HG03095 (cell line): ENCODE results near the gene COL11A2.

Source experiments
- ATAC-seq: cut with Tn5 transposase; IDR thresholded peaks from one replicate; pipeline ENCODE4 v1.9.1; 2021; ENCODE audit warnings: moderate library complexity; ENCODE audit not compliant: unreplicated experiment

The COL11A2 gene

DNA sequence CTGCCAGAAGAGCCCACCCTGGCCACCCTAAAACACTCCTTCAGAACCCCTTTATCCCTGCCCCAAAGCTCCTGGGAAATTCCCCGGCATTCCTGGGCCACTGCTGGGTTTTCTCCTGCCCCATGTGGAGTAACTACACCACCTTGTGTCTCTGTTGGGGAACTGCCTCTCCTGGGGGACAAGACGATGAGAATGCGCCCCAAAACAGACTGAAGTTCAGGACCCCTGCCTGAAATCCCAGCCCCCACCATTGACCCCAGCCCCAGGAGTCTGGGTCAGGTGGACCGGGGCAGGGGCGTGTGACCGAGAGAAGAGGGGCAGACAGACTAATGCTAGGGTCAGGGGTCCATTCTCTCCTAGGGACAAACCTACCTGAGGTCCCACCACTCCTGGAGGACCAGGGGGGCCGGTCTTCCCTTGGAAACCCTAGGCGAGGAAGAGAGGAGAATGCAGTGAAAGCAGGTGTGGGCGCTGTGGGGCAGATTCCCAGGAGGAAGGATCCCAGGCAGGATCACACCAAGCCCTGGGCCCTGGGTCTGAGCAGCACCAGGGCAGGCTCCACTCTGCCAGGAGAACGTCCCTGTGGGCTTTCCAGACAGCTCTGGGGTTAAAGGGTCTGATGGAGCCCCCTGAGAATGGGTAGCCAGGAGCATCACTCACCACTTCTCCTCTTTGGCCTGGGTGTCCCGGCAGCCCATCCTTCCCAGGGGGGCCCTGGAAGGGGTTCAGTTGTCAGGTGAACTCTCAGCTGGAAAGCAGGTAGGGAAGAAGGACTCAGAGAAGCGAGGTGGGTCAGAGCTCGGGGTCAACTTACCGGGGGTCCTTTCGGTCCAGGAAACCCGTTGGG is 19.4 kb downstream of the COL11A2 start:
- no peak for ATAC-seq

DNA sequence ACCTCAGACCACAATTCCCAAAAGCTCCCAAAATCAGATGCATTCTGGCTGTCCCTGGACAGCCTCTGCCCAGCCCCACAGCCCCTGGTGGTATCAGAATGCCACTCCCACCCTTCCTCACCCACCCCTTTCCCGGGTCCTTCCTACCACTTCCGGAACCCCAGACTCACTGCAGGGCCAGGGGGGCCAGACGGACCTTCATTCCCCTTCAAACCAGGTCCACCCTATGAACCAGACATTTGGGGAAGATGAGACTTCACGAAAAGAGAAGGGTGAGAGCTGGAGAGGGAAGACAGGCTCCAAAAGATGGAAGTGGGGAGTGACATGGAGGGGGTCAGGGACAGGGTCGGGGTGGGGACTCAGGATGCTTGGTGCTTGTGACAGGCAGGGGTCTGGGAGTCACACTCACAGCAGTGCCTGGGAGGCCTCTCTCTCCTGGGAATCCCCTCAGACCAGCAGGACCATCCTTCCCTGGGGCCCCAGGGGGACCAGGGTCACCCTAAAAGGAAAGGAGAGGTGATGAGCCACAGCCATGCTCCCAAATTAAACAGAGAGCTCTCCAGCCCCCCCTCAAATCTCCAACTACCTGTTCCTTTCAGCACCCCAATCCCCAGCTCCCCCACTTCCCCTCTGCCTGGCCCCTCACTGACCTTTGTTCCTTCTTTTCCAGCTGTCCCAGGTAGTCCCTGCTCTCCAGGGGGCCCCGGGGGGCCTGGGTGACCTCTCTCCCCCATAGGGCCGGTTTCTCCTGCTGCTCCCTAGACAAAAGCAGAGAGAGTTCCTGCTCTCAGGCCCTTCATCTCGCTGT is 20.2 kb downstream of the COL11A2 start:
- no peak for ATAC-seq

DNA sequence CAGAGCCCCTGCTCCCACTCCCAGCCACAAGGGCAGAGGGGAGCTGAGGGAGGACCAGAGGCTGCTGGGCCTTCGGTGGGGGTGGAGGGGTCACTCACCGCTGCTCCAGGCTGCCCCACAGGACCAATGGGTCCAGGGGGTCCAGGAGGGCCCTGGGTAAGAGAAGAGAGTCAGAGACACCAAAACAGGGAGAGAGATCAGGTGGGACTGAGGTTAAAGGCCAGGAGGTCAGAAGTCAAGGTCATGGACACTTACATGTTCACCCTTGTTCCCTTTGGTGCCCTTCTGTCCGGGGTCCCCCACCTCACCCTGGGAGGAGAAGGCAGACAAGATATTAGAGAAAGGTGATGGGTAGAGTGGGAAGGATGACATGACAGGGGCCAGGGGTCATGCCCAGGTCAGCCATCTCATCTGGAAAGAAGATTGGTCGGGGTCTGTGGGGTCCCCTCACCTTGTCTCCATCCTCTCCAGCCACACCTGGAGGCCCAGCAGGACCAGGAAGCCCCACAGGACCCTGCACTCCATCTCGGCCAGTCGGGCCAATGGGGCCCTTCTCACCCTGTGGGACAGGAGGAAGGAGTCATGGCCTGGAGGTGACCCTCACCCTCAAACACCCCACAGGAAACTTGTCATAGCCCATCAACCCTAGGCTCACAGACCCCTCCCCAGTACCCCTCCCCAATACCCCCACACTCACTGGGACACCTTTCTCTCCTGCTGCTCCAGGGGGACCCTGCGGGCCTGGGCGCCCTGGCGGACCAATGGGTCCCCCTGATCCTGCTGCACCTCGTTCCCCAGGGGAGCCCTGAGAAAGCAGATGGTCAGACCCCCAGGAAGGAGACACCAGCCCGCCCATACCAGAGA is 21.0 kb downstream of the COL11A2 start:
- ATAC-seq = no peak

DNA sequence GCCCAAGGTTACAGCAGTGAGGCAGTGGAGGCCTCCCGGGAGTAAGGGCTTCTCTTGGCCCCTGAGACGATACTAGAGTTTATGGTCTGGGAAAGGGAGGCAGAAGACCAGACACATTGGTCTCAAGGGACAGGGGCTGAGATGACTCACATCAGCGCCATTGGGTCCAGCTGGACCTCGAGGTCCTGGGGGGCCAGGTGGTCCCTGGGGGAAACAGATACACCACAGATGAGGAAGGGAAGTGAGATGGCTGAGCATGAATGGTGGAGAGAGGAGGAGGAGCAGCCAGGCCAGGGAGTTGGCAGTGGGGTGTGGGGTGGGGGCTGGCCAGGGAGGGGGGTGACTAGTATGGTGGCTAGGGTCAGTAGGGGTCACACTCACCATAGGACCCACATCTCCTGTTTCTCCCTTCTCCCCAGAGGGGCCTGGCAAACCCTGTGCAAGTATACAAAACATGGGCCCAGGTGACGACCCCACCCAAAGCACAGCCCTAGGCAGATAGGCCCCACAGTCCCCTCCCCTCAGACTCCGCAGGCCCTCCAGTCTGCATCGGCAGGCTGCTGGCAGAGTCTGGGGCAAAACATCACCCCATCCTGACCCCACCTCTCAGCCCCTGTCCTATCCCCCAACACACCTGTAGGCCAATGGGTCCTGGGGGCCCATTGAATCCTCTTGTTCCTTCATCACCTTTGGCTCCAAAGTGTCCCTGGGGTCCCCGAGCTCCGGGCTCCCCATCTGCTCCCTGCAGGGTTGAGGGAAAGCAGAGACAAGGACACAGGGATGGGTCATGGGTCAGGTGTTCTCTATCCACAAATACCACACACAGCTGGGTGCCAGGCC is 21.9 kb downstream of the COL11A2 start:
- ATAC-seq = no peak

DNA sequence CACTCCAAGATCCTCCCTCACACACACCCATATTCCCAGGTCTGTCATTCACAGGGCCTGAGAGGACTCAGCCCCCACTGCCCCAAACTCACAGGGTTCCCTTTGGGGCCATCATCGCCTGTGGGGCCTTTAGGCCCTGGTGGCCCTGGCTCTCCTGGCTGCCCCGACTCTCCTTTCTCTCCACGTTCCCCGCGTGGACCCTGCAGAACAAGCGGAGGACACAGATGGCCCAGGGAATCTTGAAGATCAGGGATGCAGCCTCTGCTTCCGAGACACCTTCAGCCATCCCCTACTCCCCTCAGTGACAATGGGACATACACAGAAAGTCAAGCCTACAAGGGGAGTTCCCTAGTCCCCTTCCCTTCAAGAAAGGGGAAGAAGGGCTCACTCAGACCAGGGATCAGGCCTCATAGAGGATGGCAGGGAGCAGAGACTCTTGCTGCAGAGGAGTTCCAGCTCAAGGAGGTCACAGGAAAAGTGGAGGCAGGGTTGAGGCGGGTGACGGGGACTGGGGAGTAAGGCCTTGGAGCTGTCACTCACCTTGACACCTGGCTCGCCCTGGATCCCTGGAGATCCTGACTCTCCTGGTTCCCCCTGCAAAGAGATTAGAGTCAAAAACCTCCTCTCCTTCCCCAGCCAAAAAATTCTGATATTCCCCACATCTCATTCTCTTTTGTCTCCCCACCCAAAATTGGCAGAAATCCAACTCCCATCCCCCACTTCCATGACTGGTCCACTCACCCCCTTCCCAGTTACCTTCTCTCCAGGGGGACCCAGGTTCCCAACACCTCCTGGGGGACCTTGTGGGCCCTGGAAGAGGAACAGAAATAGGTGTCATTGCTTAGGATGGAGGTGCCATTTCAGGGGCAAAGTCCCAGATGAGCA is 22.7 kb downstream of the COL11A2 start:
- no peak for ATAC-seq

DNA sequence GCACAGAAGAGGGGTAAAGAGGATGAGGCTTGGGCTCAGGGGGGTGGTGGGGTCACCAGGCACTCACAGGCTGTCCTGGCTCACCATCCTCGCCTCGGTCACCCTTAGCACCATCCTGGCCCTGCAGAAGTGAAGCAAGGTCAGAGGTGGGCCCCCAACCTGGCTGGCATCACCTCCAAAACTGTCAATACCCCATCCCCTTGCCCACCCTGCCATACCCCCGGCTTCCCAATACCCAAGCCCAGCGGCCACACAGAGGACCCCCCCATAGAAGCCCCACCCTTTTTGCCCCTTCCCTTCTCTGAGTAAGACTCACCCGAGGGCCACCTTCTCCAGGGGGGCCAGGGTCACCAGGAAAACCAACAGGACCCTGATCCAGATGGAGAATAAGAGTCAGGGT is 23.6 kb downstream of the COL11A2 start:
- ATAC-seq = no peak

DNA sequence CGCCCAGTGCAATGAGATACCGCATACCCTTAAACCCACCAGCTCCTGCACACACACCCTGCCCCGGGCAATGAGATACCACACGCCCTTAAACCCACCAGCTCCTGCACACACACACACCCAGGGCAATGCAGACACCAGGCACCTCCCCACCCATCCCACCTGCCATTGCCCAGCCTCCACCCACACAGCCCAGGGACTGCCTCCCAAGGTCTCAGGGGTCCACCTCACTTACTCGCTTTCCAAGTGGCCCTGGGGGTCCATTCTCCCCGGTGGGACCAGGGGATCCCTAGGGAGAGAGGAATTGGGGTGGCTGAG is 24.0 kb downstream of the COL11A2 start:
- ATAC-seq = no peak

DNA sequence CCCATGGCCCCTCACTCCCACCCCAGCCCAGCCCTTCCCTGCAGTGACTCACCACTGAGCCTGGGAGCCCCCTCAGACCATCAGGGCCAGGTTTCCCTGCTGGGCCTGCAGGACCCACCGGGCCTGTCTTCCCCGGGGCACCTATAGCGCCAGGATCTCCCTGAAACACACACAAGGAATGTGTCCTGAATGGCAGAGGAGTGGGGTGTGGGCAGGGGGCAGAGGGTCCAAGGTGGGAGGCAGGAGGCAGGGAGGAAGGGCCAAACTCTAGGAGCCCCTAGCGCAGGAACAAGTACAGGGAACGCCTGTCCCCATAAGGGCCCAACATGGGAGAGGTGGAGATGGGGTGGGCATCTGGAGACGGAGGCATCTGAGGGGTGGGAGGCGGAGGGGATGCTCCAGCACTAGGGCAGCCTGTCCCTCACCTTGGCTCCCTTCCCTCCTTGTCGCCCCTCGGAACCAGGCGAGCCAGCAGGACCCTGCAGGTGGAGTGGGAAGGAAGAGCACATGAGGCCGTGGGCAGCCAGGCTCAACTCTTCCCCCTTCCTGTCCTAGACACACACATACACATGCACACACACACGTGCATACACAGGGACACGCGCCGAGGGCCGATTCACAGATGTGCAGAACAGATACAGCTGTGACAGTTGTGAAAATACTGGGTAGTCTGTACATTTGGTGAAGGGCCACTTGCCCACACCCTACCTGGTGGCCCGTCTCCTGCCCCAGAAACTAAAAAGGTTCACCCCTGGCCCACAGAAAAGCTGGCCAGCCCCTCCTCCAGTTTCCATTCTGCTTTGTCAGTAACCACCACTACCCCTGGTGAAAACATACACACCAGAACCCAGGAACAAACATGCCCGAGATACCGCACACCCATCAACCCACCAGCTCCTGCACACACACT is 24.6 kb downstream of the COL11A2 start:
- ATAC-seq = no peak

DNA sequence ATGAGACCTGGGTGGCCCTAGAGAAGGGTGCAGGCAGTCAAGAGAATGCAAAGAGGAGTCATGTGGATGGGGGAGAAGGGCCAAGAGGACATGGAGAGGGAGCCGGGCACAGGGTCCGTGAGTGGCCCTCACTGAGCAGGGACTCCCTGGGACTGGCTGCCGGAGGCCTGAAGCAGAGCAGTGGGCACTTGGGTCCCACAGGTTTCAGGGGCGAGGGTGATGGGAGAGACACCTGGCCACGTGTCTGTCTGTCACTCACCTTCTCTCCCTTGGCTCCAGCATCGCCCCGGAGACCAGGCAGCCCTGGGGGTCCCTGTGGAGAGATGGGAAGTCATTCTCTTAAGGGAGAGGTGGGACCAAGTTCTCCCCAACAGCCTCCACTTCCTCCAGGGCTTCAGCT is 25.5 kb downstream of the COL11A2 start:
- ATAC-seq = no peak

DNA sequence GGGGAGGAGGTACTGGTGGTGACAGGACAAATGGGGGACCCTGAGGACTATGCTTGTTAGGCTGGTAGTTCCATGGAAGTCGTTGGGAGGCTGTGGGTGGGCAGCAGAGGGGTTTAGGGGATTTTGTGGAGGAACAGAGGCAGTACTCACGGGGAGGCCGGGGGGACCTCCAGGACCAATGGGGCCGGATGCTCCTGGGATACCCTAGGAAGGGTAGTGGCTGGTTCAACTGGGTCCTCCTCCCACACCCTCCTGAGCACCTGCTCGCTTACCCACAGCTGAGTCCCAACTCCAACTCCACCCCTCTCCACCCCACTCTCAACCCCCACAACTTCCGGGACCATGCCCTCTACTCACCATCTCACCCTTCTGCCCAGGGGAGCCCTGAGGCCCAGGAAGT is 25.9 kb downstream of the COL11A2 start:
- no peak for ATAC-seq

DNA sequence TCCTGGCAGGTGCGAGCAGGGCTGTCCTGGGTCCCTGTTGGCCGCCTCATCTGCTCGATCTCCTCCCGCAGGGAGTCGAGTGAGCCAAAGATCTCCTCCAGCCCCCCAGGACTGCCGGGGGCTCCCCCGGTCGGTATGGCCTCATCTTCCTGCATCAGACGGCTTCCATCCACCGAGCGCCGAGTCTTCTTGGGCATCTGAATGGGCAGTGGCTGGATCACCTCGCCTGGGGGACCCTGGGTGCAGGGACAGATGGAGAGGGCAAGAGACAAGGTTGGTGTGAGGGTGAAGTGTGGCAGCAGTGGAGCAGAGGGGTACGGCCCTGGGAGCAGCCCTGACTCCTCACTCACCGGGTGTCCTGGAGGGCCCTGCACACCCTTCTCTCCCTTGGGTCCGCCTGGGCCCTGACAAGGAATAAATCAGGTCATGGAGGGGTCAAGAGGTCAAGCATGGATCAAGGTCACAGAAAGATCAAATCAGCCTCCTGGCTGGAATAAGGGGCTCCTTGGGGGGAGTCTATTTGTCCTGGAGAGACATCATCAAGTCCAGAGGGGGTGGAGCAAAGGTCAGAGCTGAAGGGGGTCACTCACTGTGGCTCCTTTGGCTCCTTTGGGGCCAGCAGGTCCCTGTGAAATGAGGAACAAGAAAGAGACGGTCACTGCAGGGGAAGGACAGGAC is 26.5 kb downstream of the COL11A2 start:
- ATAC-seq = no peak

DNA sequence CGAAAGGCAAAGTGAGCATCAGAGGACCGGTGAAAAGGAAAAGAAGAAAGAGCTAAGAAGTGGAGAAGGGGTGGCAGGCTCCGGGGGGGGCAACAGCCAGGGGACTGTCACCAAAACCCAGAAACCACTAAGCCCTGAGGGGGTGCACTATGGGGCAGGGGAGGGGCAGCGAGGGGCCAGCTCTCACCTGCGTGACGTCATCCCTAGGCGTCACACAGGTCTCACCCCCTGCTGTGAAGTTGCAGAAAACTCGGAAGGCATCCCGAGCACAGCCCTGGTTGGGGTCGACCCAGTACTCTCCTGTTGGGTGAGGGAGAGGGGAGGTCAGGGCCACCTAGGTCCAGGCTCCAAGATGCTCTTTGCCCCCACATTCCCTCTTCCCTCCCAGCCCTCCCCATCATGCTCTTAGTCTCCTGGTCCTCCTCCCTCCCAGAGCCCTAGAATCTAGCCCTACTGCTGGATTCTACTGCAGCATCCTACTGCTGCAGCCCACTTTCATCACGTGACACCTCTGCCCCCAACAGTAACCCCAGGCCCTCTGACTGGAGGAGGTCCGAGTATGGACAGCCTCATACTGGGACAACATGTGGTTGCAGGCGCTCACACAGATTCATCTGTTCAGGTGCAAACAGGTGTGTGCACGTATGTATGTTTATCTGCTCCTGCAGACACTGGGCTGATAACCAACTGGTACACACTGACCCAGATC is 27.4 kb downstream of the COL11A2 start:
- ATAC-seq = no peak

DNA sequence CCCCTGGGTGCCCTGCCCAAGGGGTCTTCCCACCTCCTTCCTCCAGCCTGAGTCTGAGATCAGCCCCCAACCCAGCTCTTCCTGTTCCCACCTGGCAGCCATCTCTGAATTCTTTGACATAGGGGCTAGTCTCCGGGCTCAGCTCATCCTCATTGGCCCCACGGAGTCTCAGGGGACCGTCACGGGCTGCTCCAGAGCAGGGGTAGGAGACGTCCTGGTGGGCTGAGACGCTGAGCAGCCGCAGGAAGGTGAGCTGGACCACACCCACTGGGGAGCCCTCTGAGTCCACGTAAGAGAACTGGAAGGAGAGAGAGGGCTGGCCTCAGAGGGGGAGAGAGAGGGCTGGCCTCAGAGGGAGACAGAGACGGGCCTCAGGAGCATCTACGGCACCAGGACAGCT is 28.1 kb downstream of the COL11A2 start:
- no peak for ATAC-seq

DNA sequence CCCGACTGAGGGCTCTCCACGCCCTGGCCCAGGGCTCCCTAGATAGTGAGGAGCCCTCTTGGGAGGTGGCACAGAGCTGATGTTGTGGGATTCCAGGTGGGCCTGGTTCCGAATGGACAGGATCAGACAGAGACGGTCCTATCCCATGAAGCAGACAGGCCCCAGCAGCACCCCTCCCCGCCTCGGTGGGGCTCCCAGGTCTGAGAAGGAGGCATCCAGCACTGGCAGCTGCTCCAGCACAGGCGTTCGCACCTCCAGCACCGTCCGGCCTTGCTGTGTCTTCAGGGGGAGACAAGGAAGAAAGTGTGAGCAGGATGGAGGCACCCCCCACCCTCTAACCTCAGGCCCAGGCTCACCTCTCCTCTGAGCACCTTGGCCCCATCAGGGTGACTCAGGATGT is 28.7 kb downstream of the COL11A2 start:
- ATAC-seq = no peak

DNA sequence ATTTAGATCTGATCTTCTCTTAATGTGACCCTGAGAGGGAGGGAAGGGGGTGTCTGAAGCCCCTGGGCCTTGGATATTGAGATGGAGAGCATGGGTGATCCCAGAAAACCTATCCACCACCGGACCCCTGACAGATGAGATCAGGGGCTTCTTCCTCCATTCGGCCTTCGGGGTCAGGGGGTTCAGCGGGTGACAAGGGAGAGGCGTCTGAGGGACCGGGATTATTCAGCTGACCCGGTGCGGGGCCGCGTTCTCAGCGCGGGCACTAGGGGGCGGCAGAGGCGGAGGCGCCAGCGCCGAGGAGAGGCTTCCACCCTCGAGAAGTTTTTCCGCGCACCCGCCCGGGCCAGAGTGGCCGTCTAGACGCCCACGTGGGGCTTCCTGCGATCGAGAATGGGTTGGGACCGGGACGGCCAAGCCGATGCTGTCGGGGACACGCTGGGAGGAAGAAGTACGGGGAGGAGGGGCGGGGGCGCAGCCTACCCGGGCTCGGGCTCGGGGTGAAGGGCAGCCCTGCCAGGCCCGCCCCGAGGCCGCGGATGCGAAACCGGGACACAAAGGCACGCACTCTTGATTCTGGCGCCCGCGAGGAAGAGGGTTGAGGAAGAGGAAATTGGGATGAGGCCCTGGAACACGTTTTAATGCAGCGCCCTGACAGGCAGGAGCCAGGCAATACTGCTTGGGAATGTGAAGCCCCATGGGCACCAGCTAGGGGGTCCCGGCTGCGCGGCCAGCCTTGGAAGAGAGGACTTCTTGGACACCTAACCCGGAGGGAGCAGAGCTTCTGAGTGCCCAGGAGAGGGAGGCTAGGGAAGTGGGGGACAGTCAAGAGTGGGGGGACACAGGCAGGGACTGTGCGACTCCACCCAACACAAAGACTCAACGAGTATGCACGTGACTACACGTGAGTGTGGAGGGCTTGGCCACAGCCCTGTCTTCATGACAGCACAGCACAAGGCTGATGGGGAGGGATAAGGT is 30.6 kb downstream of the COL11A2 start:
- no peak for ATAC-seq

DNA sequence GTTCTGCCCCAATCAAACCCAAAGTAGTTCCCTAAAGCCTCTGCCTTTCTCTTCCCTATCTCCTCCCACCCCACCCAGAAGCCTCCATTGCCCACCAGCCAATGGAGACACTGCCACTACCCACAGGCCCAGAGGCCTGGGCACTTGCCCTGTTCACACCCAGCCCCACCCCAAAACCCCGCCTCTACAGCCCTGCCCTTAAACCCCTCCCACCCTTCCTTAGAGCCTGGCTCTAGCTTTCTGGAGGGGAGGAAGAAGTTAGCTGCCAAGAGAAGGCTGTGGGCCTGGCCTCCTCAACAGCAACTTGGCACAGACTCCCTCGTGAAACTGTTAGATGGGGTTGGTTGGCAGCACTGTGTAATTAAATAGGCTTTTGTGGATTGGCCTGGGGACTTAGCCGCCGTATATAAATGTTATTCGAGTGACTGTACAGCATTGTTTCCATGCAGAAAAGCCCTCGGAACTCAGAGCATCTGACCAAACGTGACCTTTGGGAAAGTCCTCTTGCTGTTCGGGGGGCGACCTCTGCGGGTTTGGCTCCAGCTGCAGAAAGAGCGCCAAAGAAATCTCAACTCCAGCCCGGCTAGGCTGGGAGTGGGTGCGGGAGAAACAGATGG is 31.4 kb downstream of the COL11A2 start:
- no peak for ATAC-seq
